HepG2 (cell line): Measurements from ENCODE around the gene CRKL. TPM values are rescaled to one million over a fixed set of nuclear protein-coding genes. Genes with fewer than 3 reads are reported as not detected.

ENCODE experiments used
- ASH2L ChIP-seq: fragments of 300-600, 200-600 bp; sonication (generic); IDR thresholded peaks from 2 replicates; pipeline ENCODE4 v1.7.0; 2017; ENCODE audit warnings: low read depth, mild to moderate bottlenecking, moderate library complexity, mixed read lengths, low read length; ENCODE audit not compliant: insufficient read length
- BCLAF1 ChIP-seq: fragments of 450-650 bp; IDR thresholded peaks from 2 replicates; pipeline ENCODE4 v1.6.1; 2017; ENCODE audit warnings: mild to moderate bottlenecking
- BHLHE40 ChIP-seq: IDR thresholded peaks from 2 replicates; pipeline ENCODE4 v1.6.1; 2011; ENCODE audit warnings: low read length, improper control_type of control experiment
- DNMT3B ChIP-seq: conservative IDR thresholded peaks from 2 replicates; pipeline ENCODE4 v1.6.1; 2016; ENCODE audit warnings: missing biosample characterization, control low read depth
- IRF1 ChIP-seq: sonication (generic); formaldehyde crosslinking; IDR thresholded peaks from 2 replicates; pipeline ENCODE4 v1.4.0; 2020; ENCODE audit warnings: low read depth, mild to moderate bottlenecking, missing genetic modification reagents
- IRF2 ChIP-seq: IDR thresholded peaks from 2 replicates; pipeline ENCODE4 v1.6.1; 2018; ENCODE audit warnings: missing genetic modification reagents, missing compliant biosample characterization
- KLF12 ChIP-seq: sonication (generic); formaldehyde crosslinking; IDR thresholded peaks from 2 replicates; pipeline ENCODE4 v1.4.0; 2020; ENCODE audit warnings: missing genetic modification reagents, borderline replicate concordance
- THAP7 ChIP-seq: sonication (generic); formaldehyde crosslinking; IDR thresholded peaks from 2 replicates; pipeline ENCODE4 v1.8.1; 2023; ENCODE audit warnings: mild to moderate bottlenecking, missing genetic modification reagents
- U2AF1 ChIP-seq: fragments of 200-400 bp; formaldehyde crosslinking; optimal IDR thresholded peaks from 2 replicates; pipeline ENCODE3; 2017; ENCODE audit warnings: mild to moderate bottlenecking, low read depth, low read length
- ZNF180 ChIP-seq: sonication (generic); formaldehyde crosslinking; IDR thresholded peaks from 2 replicates; pipeline ENCODE4 v1.4.0; 2020; ENCODE audit warnings: low read depth, missing genetic modification reagents, borderline replicate concordance
- ZNF282 ChIP-seq: fragments of 450-650 bp; IDR thresholded peaks from 2 replicates; pipeline ENCODE4 v1.6.1; 2018; ENCODE audit not compliant: partially characterized antibody
- ZNF34 ChIP-seq: sonication (generic); formaldehyde crosslinking; IDR thresholded peaks from 2 replicates; pipeline ENCODE4 v1.4.0; 2020; ENCODE audit warnings: mild to moderate bottlenecking, missing genetic modification reagents, borderline replicate concordance
- ZNF432 ChIP-seq: sonication (generic); formaldehyde crosslinking; IDR thresholded peaks from 2 replicates; pipeline ENCODE4 v1.5.0; 2020; ENCODE audit warnings: missing genetic modification reagents, mild to moderate bottlenecking, borderline replicate concordance
- ZNF512B ChIP-seq: sonication (generic); formaldehyde crosslinking; IDR thresholded peaks from 2 replicates; pipeline ENCODE4 v1.5.1; 2020; ENCODE audit warnings: missing genetic modification reagents, mild to moderate bottlenecking, borderline replicate concordance
- ZNF577 ChIP-seq: sonication (generic); formaldehyde crosslinking; IDR thresholded peaks from 2 replicates; pipeline ENCODE4 v1.4.0; 2020; ENCODE audit warnings: mild to moderate bottlenecking, low read depth, missing genetic modification reagents, borderline replicate concordance
- ZNF703 ChIP-seq: sonication (generic); formaldehyde crosslinking; IDR thresholded peaks from 2 replicates; pipeline ENCODE4 v1.5.1; 2020; ENCODE audit warnings: missing genetic modification reagents, mild to moderate bottlenecking, moderate library complexity, borderline replicate concordance
- ZNF724P ChIP-seq: sonication (generic); formaldehyde crosslinking; IDR thresholded peaks from 2 replicates; pipeline ENCODE4 v1.8.0; 2022; ENCODE audit warnings: missing genetic modification reagents, borderline replicate concordance
- ZNF83 ChIP-seq: sonication (generic); formaldehyde crosslinking; IDR thresholded peaks from 2 replicates; pipeline ENCODE4 v1.4.0; 2020; ENCODE audit warnings: missing genetic modification reagents, mild to moderate bottlenecking, borderline replicate concordance
- ZUFSP ChIP-seq: sonication (generic); formaldehyde crosslinking; IDR thresholded peaks from 2 replicates; pipeline ENCODE4 v1.9.0; 2021; ENCODE audit warnings: missing genetic modification reagents, mild to moderate bottlenecking, borderline replicate concordance
- polyA plus RNA-seq, 8 experiments: library from polyadenylated mRNA; depleted of rRNA in 3 of 8; stranded (reverse) in 7 of 8; unstranded in 1 of 8; fragments of >200 nt; fragmentation: Illumina TruSeq in 4 of 8; extraction: Trizol in 4 of 8; gene quantifications; 2 replicates each; pipeline versions ENCODE4 v1.2.1 to v1.2.3, GENCODE V29; 2011 to 2016; ENCODE audit warnings: low read depth in 4 of 8, missing spikeins in 1 of 8, mixed read lengths in 1 of 8; ENCODE audit not compliant: insufficient read depth in 1 of 8
- total RNA-seq, 5 experiments: library from RNA; depleted of rRNA; stranded (reverse); fragments of >200 nt; fragmentation: Illumina TruSeq; extraction: Trizol; gene quantifications; 2 replicates each; pipeline ENCODE4 v1.2.3, GENCODE V29; 2016; ENCODE audit warnings: low read depth in 1 of 5

The CRKL gene
- total and polyA plus RNA-seq, 2 of the 13 experiments (the other 11 are each of a cell fraction or from before 2014, with no cell fraction given) = 37.4 to 60.6 TPM

GRCh38 chr22:20981787-20982562 lies 64.8 kb downstream of the CRKL start, which contains the start of gene LZTR1 (continued):
- no peak for TF ChIP-seq BCLAF1
- TF ChIP-seq ZNF724P (CRISPR knock-in tag) = peak; percentile 62; the same call in 1 of the 2 replicates
- no peak for TF ChIP-seq ZNF282
- TF ChIP-seq ZNF577 (CRISPR knock-in tag) = 0 out of 2 replicates have a peak, but pooled peaks have one; percentile 9
- TF ChIP-seq ZNF432 (CRISPR knock-in tag) = no peak
- peak; percentile 96 for TF ChIP-seq ZNF703 (CRISPR knock-in tag)
- TF ChIP-seq ZNF180 (CRISPR knock-in tag) = 0 out of 2 replicates have a peak, but pooled peaks have one; percentile 69
- TF ChIP-seq ZNF34 = peak; percentile 96; the same call in 1 of the 2 replicates
- no peak for TF ChIP-seq DNMT3B (CRISPR knock-in tag)
- TF ChIP-seq BHLHE40 = no peak
- peak; percentile 90 for TF ChIP-seq KLF12 (CRISPR knock-in tag)
- TF ChIP-seq ASH2L = peak; percentile 87
- TF ChIP-seq IRF2 (CRISPR knock-in tag) = peak; percentile 70
- TF ChIP-seq THAP7 (CRISPR knock-in tag) = peak; percentile 95
- no peak for TF ChIP-seq ZNF512B
- TF ChIP-seq ZUFSP (CRISPR knock-in tag) = no peak
- peak; percentile 78 for TF ChIP-seq U2AF1
- TF ChIP-seq ZNF83 (CRISPR knock-in tag) = no peak; the same call in 1 of the 2 replicates
- TF ChIP-seq IRF1 (CRISPR knock-in tag) = no peak
